Aorta (tissue), 5 donors: ENCODE measurements around the gene PPP4R1. TPM values are rescaled to one million over a fixed set of nuclear protein-coding genes. Genes with fewer than 3 reads are reported as not detected.
"Not testable (repeated sequence)": the region's sequence is repeated elsewhere in the genome, so short reads cannot be mapped to it uniquely, and the experiment has no call there.

ENCODE experiments used
- ATAC-seq: fragments of 200-7000 bp; cut with Tn5 transposase; one replicate; pipeline ENCODE4 v1.9.1; 2022; ENCODE audit warnings: moderate library complexity; ENCODE audit not compliant: low FRiP score
- DNase-seq, 2 donors: peaks; one replicate each; pipeline ENCODE4 v3.0.0-alpha.2; 2020
- H3K27ac ChIP-seq, 2 donors: one replicate each; pipeline ENCODE4 v1.5.1; 2013; ENCODE audit warnings: low read length in 2 of 2, mild to moderate bottlenecking in 2 of 2, moderate library complexity in 2 of 2, control low read depth in 1 of 2, inconsistent platforms in 1 of 2, low read depth in 1 of 2
- H3K27me3 ChIP-seq, 2 donors: one replicate each; pipeline ENCODE4 v1.6.1; 2013; ENCODE audit warnings: control low read depth in 1 of 2, low read length in 1 of 2, mild to moderate bottlenecking in 1 of 2, moderate library complexity in 1 of 2; ENCODE audit not compliant: insufficient read depth in 2 of 2, control insufficient read depth in 1 of 2
- H3K36me3 ChIP-seq, 2 donors: one replicate each; pipeline ENCODE4 v1.6.1; 2013; ENCODE audit warnings: control low read depth in 1 of 2, low read length in 1 of 2, mild to moderate bottlenecking in 1 of 2; ENCODE audit not compliant: insufficient read depth in 2 of 2, control insufficient read depth in 1 of 2
- H3K4me1 ChIP-seq, 2 donors: one replicate each; pipeline ENCODE4 v1.6.1; 2013; ENCODE audit warnings: low read length in 2 of 2, control low read depth in 1 of 2, mild to moderate bottlenecking in 1 of 2, moderate library complexity in 1 of 2; ENCODE audit not compliant: insufficient read depth in 2 of 2, control insufficient read depth in 1 of 2
- H3K4me3 ChIP-seq, 2 donors: one replicate each; pipeline ENCODE4 v1.5.1; 2013; ENCODE audit warnings: low read length in 2 of 2, control low read depth in 1 of 2, mild to moderate bottlenecking in 1 of 2
- H3K9me3 ChIP-seq: one replicate; pipeline ENCODE4 v1.6.1; 2013; ENCODE audit warnings: mild to moderate bottlenecking, low read length; ENCODE audit not compliant: control insufficient read depth
- WGBS, 2 donors: extraction: QIAGEN DNeasy Blood & Tissue Kit; methylation state at CpG; one replicate each; pipeline ENCODE4 v1.1.7; 2013; 5-methylcytosine and 5-hydroxymethylcytosine counted together
- intact Hi-C, 2 donors: fragments of 100-400 bp; cut with DNase I; formaldehyde crosslinking; loops; one replicate each; pipeline versions ENCODE4 v1.14.2 to v1.15.0; 2022
- polyA plus RNA-seq, 2 donors: library from polyadenylated mRNA; stranded (reverse); fragments of 200-250 nt; gene quantifications; one replicate each; pipeline ENCODE4 v1.2.3, GENCODE V29; 2013
- total RNA-seq, 2 donors: library from RNA; stranded (reverse); fragmentation: NEBNext Ultra II Directional; extraction: Animal tissue kit (Norgen Biotek cat#: 25700); gene quantifications; one replicate each; pipeline ENCODE4 v1.2.1, GENCODE V29; 2021
- donor health status: healthy with polysubstance abuse.
- donor health status: Bipolar disorder and iron deficiency.
- donor health status: DM: no; HTN: no; CAD: no.
- donor health status: DM: no; HTN: no; CAD: no.
- donor health status: DM: yes; HTN: yes; CAD: no.

Gene PPP4R1
- total and polyA plus RNA-seq, 4 donors, result 36.6 to 121 (median 78.8) TPM

DNA sequence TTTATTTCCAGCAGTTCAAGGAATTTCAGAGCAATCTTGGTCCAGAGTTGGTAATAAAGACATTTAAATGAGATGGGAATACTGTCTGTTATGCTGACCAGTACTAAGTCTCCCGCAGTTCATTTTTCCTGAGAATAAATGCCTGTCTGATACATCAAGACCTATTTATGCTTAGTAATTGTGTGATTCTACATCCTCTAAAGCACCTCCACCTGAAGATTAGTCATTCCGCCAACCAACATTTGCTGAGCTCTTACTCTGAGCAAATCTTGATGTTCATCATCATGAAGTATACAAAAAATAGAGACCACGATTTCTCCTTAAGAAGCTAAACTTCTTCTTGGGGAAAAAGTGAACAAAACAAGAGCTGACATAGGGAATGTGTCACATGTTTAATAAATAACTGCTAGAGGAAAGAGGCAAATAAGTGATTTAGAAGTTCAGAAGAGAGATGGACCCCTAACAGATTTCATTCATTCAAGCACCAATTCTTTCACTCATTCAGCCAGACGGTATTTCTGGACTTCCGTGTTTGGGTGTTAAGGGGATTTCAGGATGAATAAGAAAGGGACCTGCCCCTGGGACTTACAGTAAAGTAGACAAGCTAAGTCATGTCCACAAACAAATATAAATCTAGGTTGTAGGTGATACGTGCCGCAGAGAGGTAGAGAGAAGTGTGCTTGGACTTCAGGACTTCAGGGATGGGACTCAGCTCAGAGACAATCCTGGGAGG is 34.2 kb upstream of the PPP4R1 start:
- no peaks in the 10 kb centered on the region for H3K36me3 ChIP-seq
- no peak overlapping the region for H3K27ac ChIP-seq
- ATAC-seq (no peak), DNase-seq (no peak)
- H3K4me3 ChIP-seq, result no peak overlapping the region
- no peaks in the 10 kb centered on the region for H3K9me3 ChIP-seq
- WGBS, 2 donors, result 90 to 94% methylated on average over 7 of the region's 7 CpGs
- no peaks in the 10 kb centered on the region for H3K27me3 ChIP-seq
- no peaks in the 10 kb centered on the region for H3K4me1 ChIP-seq
- intact Hi-C loops, result no loop called here

DNA sequence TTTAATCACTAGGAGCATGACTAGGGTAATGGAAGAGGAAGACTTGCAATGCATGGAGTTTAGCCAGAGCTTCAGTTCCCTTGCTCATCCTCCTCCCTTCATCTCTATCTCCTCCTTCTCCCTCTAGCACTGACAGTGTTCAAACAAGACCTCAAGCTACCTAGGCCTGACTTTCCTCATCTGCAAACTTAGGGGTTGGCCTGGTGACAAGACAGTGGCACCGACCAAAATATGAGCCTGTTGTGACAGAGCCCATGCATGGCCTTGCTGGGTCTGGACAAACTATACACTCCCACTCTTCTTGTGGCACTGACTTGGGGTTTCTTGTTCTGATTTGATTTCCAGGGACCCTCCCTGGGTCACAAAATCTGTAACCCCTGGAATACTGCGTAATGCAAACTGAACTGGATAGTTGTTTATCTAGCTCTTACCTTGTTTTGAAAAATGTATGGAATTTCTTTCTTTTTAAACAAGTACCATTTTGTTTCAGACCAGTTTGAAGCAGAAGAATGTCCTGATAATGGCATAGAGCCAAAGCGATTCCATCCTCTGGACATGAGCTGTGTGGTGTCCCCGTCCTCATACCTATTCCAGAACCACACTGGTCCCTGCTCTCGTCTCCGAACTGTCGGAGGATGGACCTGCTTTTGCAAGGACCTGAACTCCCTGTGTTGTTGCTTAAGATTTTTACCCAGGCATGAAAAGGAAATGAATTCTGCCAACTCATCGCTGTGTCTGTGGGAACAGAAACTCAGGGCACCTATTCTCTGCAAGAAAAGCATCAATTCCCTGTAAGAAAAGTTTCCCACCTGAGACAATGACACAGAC is 33.4 kb upstream of the PPP4R1 start:
- Histone ChIP-seq H3K9me3 (no peaks in the 10 kb centered on the region), H3K4me1 (no peaks in the 10 kb centered on the region), H3K27me3 (no peaks in the 10 kb centered on the region), H3K27ac (no peak overlapping the region), H3K4me3 (no peak overlapping the region), H3K36me3 (no peaks in the 10 kb centered on the region)
- intact Hi-C loops, result no loop called here
- WGBS, 2 donors, result 79 to 80% methylated on average over 8 of the region's 8 CpGs
- DNase-seq, result no peak
- ATAC-seq, result no peak

DNA sequence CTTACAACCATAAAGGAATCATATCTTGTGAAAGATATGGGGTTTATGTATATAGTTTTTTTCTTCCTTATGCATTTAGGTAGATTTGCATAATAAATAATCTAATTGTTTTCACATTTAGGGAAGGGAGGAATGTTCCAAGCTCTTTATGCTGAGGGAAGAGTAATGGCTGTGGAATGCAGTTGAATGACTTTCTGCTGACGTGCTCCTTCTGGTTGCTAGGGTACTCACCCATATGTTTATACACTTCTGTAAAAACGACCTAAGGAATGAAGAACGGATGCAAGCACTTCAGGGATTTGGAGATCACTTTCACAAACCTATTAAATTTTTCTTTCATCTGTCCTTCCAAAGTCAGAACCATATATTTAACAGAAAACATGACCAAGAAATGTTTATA is 29.2 kb upstream of the PPP4R1 start:
- H3K4me3 ChIP-seq, result no peak overlapping the region
- ATAC-seq, result peak; percentile 78
- H3K27me3 ChIP-seq, result no peaks in the 10 kb centered on the region
- no peak overlapping the region for H3K27ac ChIP-seq
- intact Hi-C loops, result no loop called here
- DNase-seq, result no peak
- 0 to 1% methylated on average over 3 of the region's 3 CpGs for WGBS, 2 donors
- H3K9me3 ChIP-seq, result no peaks in the 10 kb centered on the region
- no peaks in the 10 kb centered on the region for H3K36me3 ChIP-seq
- no peaks in the 10 kb centered on the region for H3K4me1 ChIP-seq

DNA sequence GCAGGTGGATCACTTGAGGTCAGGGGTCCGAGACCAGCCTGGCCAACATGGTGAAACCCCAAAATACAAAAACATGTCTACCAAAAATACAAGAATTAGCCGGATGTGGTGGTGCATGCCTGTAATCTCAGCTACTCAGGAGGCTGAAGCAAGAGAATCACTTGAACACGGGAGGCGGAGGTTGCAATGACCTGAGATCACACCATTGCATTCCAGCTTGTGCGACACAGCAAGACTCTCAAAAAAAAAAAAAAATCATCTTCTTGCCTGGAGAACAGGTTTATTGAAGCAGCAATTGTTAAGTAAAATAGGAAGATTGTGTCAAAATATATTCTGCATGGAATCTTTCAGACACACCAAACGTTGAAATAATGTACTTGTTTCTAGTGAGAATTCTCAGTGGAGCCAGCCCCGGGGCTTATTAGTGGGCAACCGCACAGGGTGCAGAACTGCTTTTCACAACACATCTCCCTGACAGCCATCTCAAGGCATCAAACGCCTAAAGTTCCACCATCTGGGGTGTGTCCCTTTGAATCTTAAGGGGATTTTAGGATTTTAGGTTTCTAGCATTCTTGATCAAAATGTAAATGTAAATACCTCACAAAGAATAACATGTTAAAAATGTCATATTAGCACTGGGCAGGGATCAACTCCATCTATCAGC is 28.6 kb upstream of the PPP4R1 start:
- WGBS, 2 donors, result 69 to 71% methylated on average over 9 of the region's 9 CpGs
- DNase-seq (no peak), ATAC-seq (no peak)
- intact Hi-C loops, result no loop called here
- Histone ChIP-seq H3K4me3 (no peak overlapping the region), H3K4me1 (no peaks in the 10 kb centered on the region), H3K36me3 (no peaks in the 10 kb centered on the region), H3K9me3 (no peaks in the 10 kb centered on the region), H3K27me3 (no peaks in the 10 kb centered on the region), H3K27ac (no peak overlapping the region)

DNA sequence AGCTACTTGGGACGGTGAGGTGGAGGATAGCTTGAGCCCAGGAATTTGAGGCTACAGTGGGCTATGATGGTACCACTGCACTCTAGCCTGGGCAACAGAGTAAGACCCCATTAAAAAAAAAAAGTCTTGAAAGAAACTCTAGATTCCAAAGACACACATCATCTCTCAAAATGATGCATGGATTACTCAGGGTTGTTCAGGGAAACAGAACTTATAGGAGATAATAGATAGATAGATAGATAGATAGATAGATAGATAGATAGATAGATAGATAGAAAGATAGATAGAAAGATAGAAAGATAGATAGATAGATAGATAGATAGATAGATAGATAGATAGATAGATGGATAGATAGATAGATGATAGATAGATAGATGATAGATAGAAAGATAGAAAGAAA is 26.7 kb upstream of the PPP4R1 start:
- intact Hi-C loops, H3K27ac ChIP-seq, H3K4me1 ChIP-seq, H3K4me3 ChIP-seq, H3K9me3 ChIP-seq, ATAC-seq, DNase-seq, H3K27me3 ChIP-seq, H3K36me3 ChIP-seq: not testable (repeated sequence)
- WGBS, 2 donors, result 95 to 98% methylated on average over 1 of the region's 1 CpG

DNA sequence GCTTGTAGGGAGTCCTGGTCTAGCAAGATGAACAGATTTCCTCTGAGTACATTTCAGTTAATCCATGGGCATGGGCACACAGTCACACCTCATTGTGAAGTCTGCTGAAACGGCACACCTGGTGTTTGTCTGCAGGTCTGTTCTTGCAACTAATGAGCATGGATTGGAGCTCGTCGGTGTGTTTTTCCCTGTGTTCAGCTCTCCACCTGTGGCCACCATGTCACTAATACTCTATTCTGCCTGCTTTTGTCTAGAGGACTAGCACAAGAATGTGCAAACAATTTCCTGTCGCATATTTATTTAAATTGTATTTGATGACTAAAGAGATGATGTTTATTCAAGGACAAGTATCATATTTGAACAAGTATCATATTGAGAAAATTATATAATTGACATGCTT is 24.5 kb upstream of the PPP4R1 start:
- H3K4me1 ChIP-seq, result no peaks in the 10 kb centered on the region
- intact Hi-C loops, result no loop called here
- no peaks in the 10 kb centered on the region for H3K36me3 ChIP-seq
- no peaks in the 10 kb centered on the region for H3K27me3 ChIP-seq
- DNase-seq, result no peak
- WGBS, 2 donors, result 87 to 88% methylated on average over 4 of the region's 4 CpGs
- ATAC-seq, result no peak
- H3K4me3 ChIP-seq, result no peak overlapping the region
- H3K27ac ChIP-seq, result no peak overlapping the region
- peaks cover 2% of the 10 kb centered on the region for H3K9me3 ChIP-seq

DNA sequence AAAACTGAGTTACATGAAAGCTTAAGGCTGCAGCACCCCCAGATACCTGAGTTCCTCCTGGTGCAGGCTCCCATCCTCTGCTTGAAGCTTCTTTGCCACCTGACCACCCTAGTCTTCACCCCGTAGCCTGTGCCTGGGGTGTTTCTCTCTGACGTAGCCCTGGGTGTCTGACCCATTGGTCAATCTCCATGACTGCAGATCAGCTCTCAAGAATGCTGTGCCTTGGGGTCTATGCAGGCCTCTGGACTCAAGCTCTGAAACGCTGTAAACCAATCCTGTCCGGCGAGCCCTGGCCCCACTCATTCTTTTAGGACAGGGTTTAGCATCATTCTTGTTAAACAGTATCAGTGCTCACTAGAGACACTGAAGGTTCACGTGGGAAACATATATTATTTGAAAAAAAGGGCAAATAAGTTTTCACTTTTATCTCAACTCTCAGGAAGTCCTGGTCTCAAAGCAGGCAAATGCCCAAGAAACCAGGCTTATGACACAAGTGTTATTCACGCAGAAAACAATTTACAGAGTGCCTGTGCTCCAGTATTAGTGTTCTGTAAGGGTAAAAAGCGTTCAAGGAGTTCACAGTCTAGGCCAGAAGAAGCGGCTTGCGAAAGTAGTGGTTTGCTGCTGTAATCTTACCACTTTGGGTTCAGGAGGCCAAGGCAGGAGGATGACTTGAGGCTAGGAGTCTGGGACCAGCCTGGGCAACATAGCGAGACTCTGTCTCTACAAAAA is 22.8 kb upstream of the PPP4R1 start:
- Histone ChIP-seq H3K27ac (no peak overlapping the region), H3K9me3 (peaks cover 2% of the 10 kb centered on the region), H3K4me3 (no peak overlapping the region), H3K4me1 (peaks cover 0 to under 1% of the 10 kb centered on the region in 2 donors), H3K36me3 (no peaks in the 10 kb centered on the region), H3K27me3 (no peaks in the 10 kb centered on the region)
- 86 to 89% methylated on average over 11 of the region's 11 CpGs for WGBS, 2 donors
- intact Hi-C loops, result no loop called here
- ATAC-seq (no peak), DNase-seq (no peak)

DNA sequence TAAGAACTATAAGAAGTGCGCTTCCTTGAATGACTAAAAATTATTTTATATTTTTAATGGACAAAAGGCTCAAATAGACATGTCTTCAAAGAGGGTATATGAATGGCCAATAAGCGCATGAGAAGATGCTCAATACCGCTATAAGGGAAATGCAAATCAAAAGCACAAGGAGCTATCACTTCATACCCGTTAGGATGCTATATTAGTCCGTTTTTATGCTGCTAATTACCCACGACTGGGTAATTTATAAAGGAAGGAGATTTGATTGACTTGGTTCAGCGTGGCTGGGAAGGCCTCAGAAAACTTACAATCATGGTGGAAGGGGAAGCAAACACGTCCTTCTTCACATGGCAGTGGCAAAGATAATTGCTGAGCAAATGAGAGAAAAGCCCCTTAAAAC is 20.5 kb upstream of the PPP4R1 start:
- DNase-seq (no peak), ATAC-seq (no peak)
- H3K27ac ChIP-seq, result no peak overlapping the region
- H3K27me3 ChIP-seq, result no peaks in the 10 kb centered on the region
- 96 to 97% methylated on average over 8 of the region's 8 CpGs for WGBS, 2 donors
- H3K36me3 ChIP-seq, result no peaks in the 10 kb centered on the region
- no peak overlapping the region for H3K4me3 ChIP-seq
- intact Hi-C loops, result no loop called here
- H3K9me3 ChIP-seq, result peaks cover 2% of the 10 kb centered on the region
- H3K4me1 ChIP-seq, result peaks cover 2% of the 10 kb centered on the region in 2 donors
